GM13976 (cell line): ENCODE results near the gene TMEM126A.

Source experiments
- DNase-seq: peaks from one replicate; pipeline ENCODE4 v3.0.0; 2012; ENCODE audit warnings: low spot score
- in situ Hi-C: fragments of 300-500 bp; cut with MboI; formaldehyde crosslinking; loops from one replicate; pipeline ENCODE4 v1.12.0; 2022; ENCODE audit warnings: low sequenced_read_pairs, mixed read lengths, inconsistent platforms; ENCODE audit not compliant: unreplicated experiment
- TF ChIP-seq, protein P1 (sequence below): IDR thresholded peaks from 2 replicates; pipeline ENCODE4 v1.5.1; 2012; ENCODE audit warnings: borderline replicate concordance, mild to moderate bottlenecking; ENCODE audit not compliant: insufficient read depth; ENCODE audit errors: extremely low read depth, missing control alignments, control extremely low read depth

Gene TMEM126A

GRCh38 chr11:85680897-85681296 lies 33.1 kb downstream of the TMEM126A start:
- in situ Hi-C loops: no loop called here
- no peak for DNase-seq
- TF ChIP-seq, protein P1, sequence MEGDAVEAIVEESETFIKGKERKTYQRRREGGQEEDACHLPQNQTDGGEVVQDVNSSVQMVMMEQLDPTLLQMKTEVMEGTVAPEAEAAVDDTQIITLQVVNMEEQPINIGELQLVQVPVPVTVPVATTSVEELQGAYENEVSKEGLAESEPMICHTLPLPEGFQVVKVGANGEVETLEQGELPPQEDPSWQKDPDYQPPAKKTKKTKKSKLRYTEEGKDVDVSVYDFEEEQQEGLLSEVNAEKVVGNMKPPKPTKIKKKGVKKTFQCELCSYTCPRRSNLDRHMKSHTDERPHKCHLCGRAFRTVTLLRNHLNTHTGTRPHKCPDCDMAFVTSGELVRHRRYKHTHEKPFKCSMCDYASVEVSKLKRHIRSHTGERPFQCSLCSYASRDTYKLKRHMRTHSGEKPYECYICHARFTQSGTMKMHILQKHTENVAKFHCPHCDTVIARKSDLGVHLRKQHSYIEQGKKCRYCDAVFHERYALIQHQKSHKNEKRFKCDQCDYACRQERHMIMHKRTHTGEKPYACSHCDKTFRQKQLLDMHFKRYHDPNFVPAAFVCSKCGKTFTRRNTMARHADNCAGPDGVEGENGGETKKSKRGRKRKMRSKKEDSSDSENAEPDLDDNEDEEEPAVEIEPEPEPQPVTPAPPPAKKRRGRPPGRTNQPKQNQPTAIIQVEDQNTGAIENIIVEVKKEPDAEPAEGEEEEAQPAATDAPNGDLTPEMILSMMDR: no peak

- peak; percentile 83 for DNase-seq
- in situ Hi-C loops: no loop called here
- TF ChIP-seq, protein P1: no peak
Observed at GRCh38 chr11:85682330-85683305, 34.9 kb downstream of the TMEM126A start.

GRCh38 chr11:85685125-85685819 lies 37.5 kb downstream of the TMEM126A start:
- TF ChIP-seq, protein P1: no peak
- in situ Hi-C loops: no loop called here
- no peak for DNase-seq

DNA sequence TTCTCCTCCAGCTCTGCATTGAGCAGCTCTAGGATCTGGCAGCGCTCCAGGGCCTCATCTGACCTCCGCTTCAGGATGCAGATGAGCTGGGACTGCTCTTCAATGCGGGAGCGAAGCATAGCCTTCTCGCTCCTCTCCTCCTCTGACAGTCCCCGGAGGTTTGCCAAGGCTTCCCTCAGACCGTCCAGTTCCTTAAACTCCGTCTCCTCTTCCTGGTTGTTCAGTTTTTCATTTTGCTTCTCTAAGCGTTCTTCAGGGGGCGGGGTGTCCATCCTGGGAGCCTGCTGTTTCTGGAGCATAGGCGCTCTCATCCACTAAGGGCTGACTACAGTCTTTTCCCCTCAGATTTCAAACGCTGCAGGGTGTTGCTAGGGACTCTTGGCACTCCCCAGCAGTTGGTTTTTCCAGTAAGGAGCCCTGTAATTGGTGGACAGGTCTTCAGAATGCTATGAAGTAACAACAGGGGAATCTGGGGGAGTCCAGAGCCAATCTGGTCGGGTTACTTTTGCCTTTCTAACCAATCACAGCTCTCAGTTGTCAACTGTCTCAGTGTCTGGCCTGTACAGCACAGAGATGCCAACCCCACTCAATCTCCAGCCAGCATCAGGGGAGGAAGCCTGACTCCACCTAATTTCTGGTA lies 38.2 kb downstream of the TMEM126A start, which contains the start of gene CCDC89:
Gene CCDC89, minus strand, starts transcription at position 376 of the 640 bp plus-strand sequence. Its CDS starts 65 bp downstream, at position 311.
- TF ChIP-seq, protein P1: no peak
- DNase-seq: no peak
- in situ Hi-C loops: no loop called here

GRCh38 chr11:85694385-85694980 lies 46.7 kb downstream of the TMEM126A start:
- no peak for DNase-seq
- TF ChIP-seq, protein P1: no peak
- in situ Hi-C loops: no loop called here

GRCh38 chr11:85695546-85695945 lies 47.8 kb downstream of the TMEM126A start:
- DNase-seq: no peak
- in situ Hi-C loops: no loop called here

More at GRCh38 chr11:85695546-85695945, 47.8 kb downstream of the TMEM126A start:
- TF ChIP-seq, protein P1: no peak
